H9 (cell line): ENCODE results near the gene ZFPL1. TPM values are rescaled to one million over a fixed set of nuclear protein-coding genes. Genes with fewer than 3 reads are reported as not detected.
A peak's percentile ranks its signal among the peaks of the same experiment; 100 is the strongest.

Experiments
- DNase-seq: peaks from one replicate; pipeline ENCODE4 v3.0.0-alpha.2; 2017
- H2AFZ ChIP-seq: one replicate; pipeline ENCODE4 v1.6.1; 2013; ENCODE audit warnings: mild to moderate bottlenecking, low read length, control low read depth, moderate library complexity
- H2AK5ac ChIP-seq: 2 replicates; pipeline ENCODE4 v1.6.1; 2013; ENCODE audit warnings: low read length, control low read depth, mixed read lengths; ENCODE audit not compliant: insufficient read length
- H2BK120ac ChIP-seq: one replicate; pipeline ENCODE4 v1.6.1; 2013; ENCODE audit warnings: low read depth, mild to moderate bottlenecking, low read length, control low read depth, inconsistent platforms; ENCODE audit not compliant: poor library complexity, severe bottlenecking
- H2BK12ac ChIP-seq: 2 replicates; pipeline ENCODE4 v1.6.1; 2013; ENCODE audit warnings: low read length, control low read depth, mixed read lengths, low read depth; ENCODE audit not compliant: insufficient read length
- H2BK15ac ChIP-seq: 2 replicates; pipeline ENCODE4 v1.6.1; 2013; ENCODE audit warnings: low read depth, low read length, control low read depth
- H2BK20ac ChIP-seq: one replicate; pipeline ENCODE4 v1.6.1; 2013; ENCODE audit warnings: low read depth, mild to moderate bottlenecking, low read length, control low read depth, inconsistent platforms; ENCODE audit not compliant: poor library complexity, severe bottlenecking
- H2BK5ac ChIP-seq: 2 replicates; pipeline ENCODE4 v1.6.1; 2013; ENCODE audit warnings: low read length, control low read depth, mixed read lengths; ENCODE audit not compliant: insufficient read length
- H3K14ac ChIP-seq: 2 replicates; pipeline ENCODE4 v1.6.1; 2013; ENCODE audit warnings: low read length, control low read depth; ENCODE audit not compliant: insufficient read depth
- H3K18ac ChIP-seq: 2 replicates; pipeline ENCODE4 v1.6.1; 2013; ENCODE audit warnings: low read depth, mild to moderate bottlenecking, mixed read lengths, low read length, control low read depth; ENCODE audit not compliant: insufficient read length
- H3K23ac ChIP-seq: 2 replicates; pipeline ENCODE4 v1.6.1; 2013; ENCODE audit warnings: low read length, control low read depth, mixed read lengths, low read depth; ENCODE audit not compliant: insufficient read length
- H3K23me2 ChIP-seq: 2 replicates; pipeline ENCODE4 v1.6.1; 2013; ENCODE audit warnings: low read depth, mild to moderate bottlenecking, mixed read lengths, low read length, control low read depth; ENCODE audit not compliant: insufficient read length, poor library complexity, severe bottlenecking
- H3K27ac ChIP-seq: 2 replicates; pipeline ENCODE4 v1.5.1; 2013; ENCODE audit warnings: low read length, control low read depth, mixed read lengths, low read depth; ENCODE audit not compliant: insufficient read length
- H3K27me3 ChIP-seq: 2 replicates; pipeline ENCODE4 v1.6.1; 2013; ENCODE audit warnings: low read length, control low read depth, inconsistent platforms; ENCODE audit not compliant: insufficient read depth
- H3K4ac ChIP-seq: 2 replicates; pipeline ENCODE4 v1.6.1; 2013; ENCODE audit warnings: low read depth, mild to moderate bottlenecking, control low read depth, inconsistent platforms, low read length, moderate library complexity
- H3K4me1 ChIP-seq: 2 replicates; pipeline ENCODE4 v1.6.1; 2013; ENCODE audit warnings: low read length, control low read depth, inconsistent platforms; ENCODE audit not compliant: insufficient read depth
- H3K4me2 ChIP-seq: 2 replicates; pipeline ENCODE4 v1.6.1; 2013; ENCODE audit warnings: low read length, control low read depth, mixed read lengths; ENCODE audit not compliant: insufficient read length, insufficient read depth
- H3K56ac ChIP-seq: 2 replicates; pipeline ENCODE4 v1.6.1; 2013; ENCODE audit warnings: low read depth, mild to moderate bottlenecking, mixed read lengths, low read length, control low read depth; ENCODE audit not compliant: insufficient read length
- H3K79me1 ChIP-seq: 2 replicates; pipeline ENCODE4 v1.6.1; 2013; ENCODE audit warnings: low read depth, mild to moderate bottlenecking, moderate library complexity, low read length, control low read depth, inconsistent platforms; ENCODE audit not compliant: insufficient read depth, poor library complexity, severe bottlenecking
- H3K79me2 ChIP-seq: 2 replicates; pipeline ENCODE4 v1.6.1; 2013; ENCODE audit warnings: low read length, control low read depth, inconsistent platforms; ENCODE audit not compliant: insufficient read depth
- H3K9ac ChIP-seq: 2 replicates; pipeline ENCODE4 v1.6.1; 2013; ENCODE audit warnings: low read length, control low read depth, mixed read lengths; ENCODE audit not compliant: insufficient read length; ENCODE audit errors: extremely low read depth
- H3K9me3 ChIP-seq: one replicate; pipeline ENCODE4 v1.6.1; 2013; ENCODE audit warnings: low read depth, low read length, inconsistent platforms; ENCODE audit not compliant: control insufficient read depth
- H3T11ph ChIP-seq: one replicate; pipeline ENCODE4 v1.6.1; 2013; ENCODE audit warnings: mild to moderate bottlenecking, low read length, control low read depth, inconsistent platforms
- H4K20me1 ChIP-seq: one replicate; pipeline ENCODE4 v1.6.1; 2013; ENCODE audit not compliant: control insufficient read depth, insufficient read length, insufficient read depth
- H4K5ac ChIP-seq: 2 replicates; pipeline ENCODE4 v1.6.1; 2013; ENCODE audit warnings: low read depth, mild to moderate bottlenecking, mixed read lengths, low read length, control low read depth; ENCODE audit not compliant: insufficient read length
- H4K8ac ChIP-seq: replicated peaks from 2 replicates; pipeline ENCODE4 v1.6.1; 2013; ENCODE audit warnings: low read length, control low read depth, mixed read lengths, low read depth; ENCODE audit not compliant: insufficient read length
- H4K91ac ChIP-seq: 2 replicates; pipeline ENCODE4 v1.6.1; 2013; ENCODE audit warnings: low read depth, mild to moderate bottlenecking, moderate library complexity, mixed read lengths, low read length, control low read depth; ENCODE audit not compliant: insufficient read length
- H3K27ac Mint-ChIP-seq, 3 experiments: 2 replicates in 2 of 3; 3 replicates in 1 of 3; pipeline ENCODE4 v1.8.0; 2020 to 2021; ENCODE audit warnings: mixed read lengths in 3 of 3, mild to moderate bottlenecking in 1 of 3, moderate library complexity in 1 of 3
- H3K27me3 Mint-ChIP-seq: 2 replicates; pipeline ENCODE4 v1.8.0; 2021; ENCODE audit warnings: low read depth, mild to moderate bottlenecking, moderate library complexity, mixed read lengths
- H3K36me3 Mint-ChIP-seq, 3 experiments: 2 replicates in 2 of 3; 3 replicates in 1 of 3; pipeline ENCODE4 v1.8.0; 2020 to 2021; ENCODE audit warnings: low read depth in 3 of 3, mixed read lengths in 3 of 3; ENCODE audit not compliant: insufficient read depth in 1 of 3
- H3K4me1 Mint-ChIP-seq, 2 experiments: 2 replicates each; pipeline ENCODE4 v1.8.0; 2020; ENCODE audit warnings: mixed read lengths in 2 of 2
- H3K4me3 Mint-ChIP-seq, 2 experiments: 2 replicates in 1 of 2; 3 replicates in 1 of 2; pipeline ENCODE4 v1.8.0; 2020 to 2021; ENCODE audit warnings: mild to moderate bottlenecking in 2 of 2, mixed read lengths in 2 of 2, moderate library complexity in 1 of 2
- H3K9me3 Mint-ChIP-seq, 2 experiments: 2 replicates in 1 of 2; 3 replicates in 1 of 2; pipeline ENCODE4 v1.8.0; 2020; ENCODE audit warnings: mild to moderate bottlenecking in 2 of 2, mixed read lengths in 2 of 2, moderate library complexity in 1 of 2
- WGBS: extraction: QIAGEN DNeasy Blood & Tissue Kit; methylation state at CpG from one replicate; pipeline ENCODE4 v1.1.7; 2013; ENCODE audit warnings: missing lambda C conversion rate, low lambda C conversion rate, mixed read lengths; ENCODE audit not compliant: insufficient read length; ENCODE audit errors: extremely low coverage; 5-methylcytosine and 5-hydroxymethylcytosine counted together
- total RNA-seq: library from RNA; stranded (reverse); gene quantifications from 2 replicates; pipeline ENCODE4 v1.2.1, GENCODE V29; 2021
- TF ChIP-seq, protein P1 (sequence below): fragments of 200-600 bp; sonication (generic); conservative IDR thresholded peaks from 3 replicates; pipeline ENCODE4 v1.8.0; 2021; ENCODE audit warnings: antibody characterized with exemption, mild to moderate bottlenecking

Gene ZFPL1
- total RNA-seq, 1 experiment from 2014 or later = 24.2 TPM

DNA sequence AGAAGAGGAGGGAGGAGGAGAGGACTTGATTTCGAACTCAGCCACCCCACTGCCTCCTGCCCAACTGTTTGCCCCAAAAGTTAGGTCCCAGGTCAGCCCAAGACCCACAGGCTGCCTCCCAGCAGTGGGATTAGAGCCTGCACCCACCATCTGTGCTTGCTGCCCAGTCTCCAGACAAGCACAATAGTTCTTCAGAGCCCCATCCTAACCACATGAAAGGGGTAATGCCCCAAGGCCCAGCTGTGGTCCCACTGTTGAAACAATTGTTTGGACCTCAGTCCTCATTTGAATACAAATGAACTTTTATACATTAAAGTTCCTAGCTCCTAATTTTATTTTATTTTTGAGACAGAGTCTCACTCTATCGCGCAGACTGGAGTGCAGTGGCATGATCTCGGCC, 6.6 kb downstream of the ZFPL1 start:
- Histone ChIP-seq H3T11ph (no peak overlapping the region), H3K4me2 (no peak overlapping the region), H4K5ac (no peak overlapping the region), H3K9ac (peak overlapping the region; percentile 1), H2AK5ac (no peak overlapping the region), H2BK5ac (no peak overlapping the region), H4K8ac (no peak overlapping the region), H3K4me1 (no peaks in the 10 kb centered on the region), H2BK12ac (no peak overlapping the region), H3K23ac (no peak overlapping the region), H3K27me3 (no peaks in the 10 kb centered on the region), H3K14ac (no peak overlapping the region), H2AFZ (no peak overlapping the region), H2BK15ac (no peak overlapping the region), H3K4ac (no peak overlapping the region), H3K79me2 (no peaks in the 10 kb centered on the region), H4K20me1 (no peaks in the 10 kb centered on the region), H3K23me2 (no peaks in the 10 kb centered on the region), H2BK20ac (no peak overlapping the region), H3K18ac (no peak overlapping the region), H3K56ac (no peak overlapping the region), H3K79me1 (no peaks in the 10 kb centered on the region), H3K27ac (no peak overlapping the region), H4K91ac (no peak overlapping the region), H3K9me3 (no peaks in the 10 kb centered on the region), H2BK120ac (no peak overlapping the region)
- DNase-seq = no peak
- TF ChIP-seq, protein P1, sequence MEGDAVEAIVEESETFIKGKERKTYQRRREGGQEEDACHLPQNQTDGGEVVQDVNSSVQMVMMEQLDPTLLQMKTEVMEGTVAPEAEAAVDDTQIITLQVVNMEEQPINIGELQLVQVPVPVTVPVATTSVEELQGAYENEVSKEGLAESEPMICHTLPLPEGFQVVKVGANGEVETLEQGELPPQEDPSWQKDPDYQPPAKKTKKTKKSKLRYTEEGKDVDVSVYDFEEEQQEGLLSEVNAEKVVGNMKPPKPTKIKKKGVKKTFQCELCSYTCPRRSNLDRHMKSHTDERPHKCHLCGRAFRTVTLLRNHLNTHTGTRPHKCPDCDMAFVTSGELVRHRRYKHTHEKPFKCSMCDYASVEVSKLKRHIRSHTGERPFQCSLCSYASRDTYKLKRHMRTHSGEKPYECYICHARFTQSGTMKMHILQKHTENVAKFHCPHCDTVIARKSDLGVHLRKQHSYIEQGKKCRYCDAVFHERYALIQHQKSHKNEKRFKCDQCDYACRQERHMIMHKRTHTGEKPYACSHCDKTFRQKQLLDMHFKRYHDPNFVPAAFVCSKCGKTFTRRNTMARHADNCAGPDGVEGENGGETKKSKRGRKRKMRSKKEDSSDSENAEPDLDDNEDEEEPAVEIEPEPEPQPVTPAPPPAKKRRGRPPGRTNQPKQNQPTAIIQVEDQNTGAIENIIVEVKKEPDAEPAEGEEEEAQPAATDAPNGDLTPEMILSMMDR = no peak
- no CpG with 5 or more reads among the region's 4 CpGs for WGBS
- H3K9me3 Mint-ChIP-seq = no peaks in the 10 kb centered on the region
- peak overlapping the region in 2 of 3 experiments; percentile 70 to 86; a peak in 2 of 7 replicates for H3K27ac Mint-ChIP-seq
- H3K4me3 Mint-ChIP-seq = no peak overlapping the region; a peak in 1 of 5 replicates
- peaks cover 1 to 2% of the 10 kb centered on the region in 2 experiments; a peak in 3 of 4 replicates for H3K4me1 Mint-ChIP-seq
- no peaks in the 10 kb centered on the region for H3K27me3 Mint-ChIP-seq
- H3K36me3 Mint-ChIP-seq = peaks cover 3 to 37% (median 34%) of the 10 kb centered on the region in 3 experiments
